Right cardiac atrium (tissue), 5 donors: ENCODE data around the gene SPINK4. TPM values are rescaled to one million over a fixed set of nuclear protein-coding genes. Genes with fewer than 3 reads are reported as not detected.

Experiments
- ATAC-seq, 2 donors: fragments of 200-7000 bp; cut with Tn5 transposase; one replicate each; pipeline versions ENCODE4 v1.8.0 to v1.9.1; 2020; ENCODE audit warnings: moderate library complexity in 2 of 2, mild to moderate bottlenecking in 1 of 2
- DNase-seq, 3 donors: peaks; one replicate each; pipeline ENCODE4 v3.0.0-alpha.2; 2020
- H3K27ac ChIP-seq: one replicate; pipeline ENCODE4 v1.5.1; 2013; ENCODE audit warnings: mild to moderate bottlenecking, low read length, control low read depth, moderate library complexity
- H3K27me3 ChIP-seq: one replicate; pipeline ENCODE4 v1.6.1; 2013; ENCODE audit not compliant: control insufficient read depth, insufficient read depth
- H3K4me1 ChIP-seq: one replicate; pipeline ENCODE4 v1.6.1; 2013; ENCODE audit warnings: low read length; ENCODE audit not compliant: control insufficient read depth, insufficient read depth
- H3K4me3 ChIP-seq: one replicate; pipeline ENCODE4 v1.5.1; 2013; ENCODE audit warnings: low read length, control low read depth
- H3K9me3 ChIP-seq: one replicate; pipeline ENCODE4 v1.6.1; 2013; ENCODE audit warnings: low read length; ENCODE audit not compliant: control insufficient read depth
- WGBS: extraction: QIAGEN DNeasy Blood & Tissue Kit; methylation state at CpG from one replicate; pipeline ENCODE4 v1.1.7; 2013; 5-methylcytosine and 5-hydroxymethylcytosine counted together
- intact Hi-C, 4 donors: fragments of 100-400 bp; cut with DNase I; formaldehyde crosslinking; loops; one replicate each; pipeline versions ENCODE4 v1.11.0 to v1.14.0; 2022 to 2023
- long read RNA-seq, 4 donors: library from polyadenylated mRNA; unstranded; transcript quantifications; one replicate each; pipeline ENCODE4 v2.0.0, GENCODE V29; 2020 to 2021
- polyA plus RNA-seq: library from polyadenylated mRNA; stranded (reverse); fragments of 200-250 nt; gene quantifications from one replicate; pipeline ENCODE4 v1.2.3, GENCODE V29; 2013
- total RNA-seq, 4 donors: library from RNA; stranded (reverse); fragmentation: NEBNext Ultra II Directional; extraction: Animal tissue kit (Norgen Biotek cat#: 25700); gene quantifications; one replicate each; pipeline ENCODE4 v1.2.1, GENCODE V29; 2021
- donor health status: healthy with polysubstance abuse.
- donor health status: DM: no; HTN: yes; CAD: no.
- donor health status: DM: no; HTN: no; CAD: no.
- donor health status: DM: no; HTN: yes; CAD: no; lungs with severe emphysema.
- donor health status: DM: yes; HTN: yes; CAD: no.

SPINK4 gene, protein sequence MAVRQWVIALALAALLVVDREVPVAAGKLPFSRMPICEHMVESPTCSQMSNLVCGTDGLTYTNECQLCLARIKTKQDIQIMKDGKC
- not detected for total RNA-seq
- not detected for polyA plus RNA-seq
- long read RNA-seq, donor 1, partial matches to known transcripts: 0 of 1 reads
- long read RNA-seq, donor 1, other reads (novel, unspliced or antisense): 1 of 1 reads
- long read RNA-seq, donor 2: 0 reads
- long read RNA-seq, donor 3: 0 reads
- long read RNA-seq, donor 4: 0 reads

DNA sequence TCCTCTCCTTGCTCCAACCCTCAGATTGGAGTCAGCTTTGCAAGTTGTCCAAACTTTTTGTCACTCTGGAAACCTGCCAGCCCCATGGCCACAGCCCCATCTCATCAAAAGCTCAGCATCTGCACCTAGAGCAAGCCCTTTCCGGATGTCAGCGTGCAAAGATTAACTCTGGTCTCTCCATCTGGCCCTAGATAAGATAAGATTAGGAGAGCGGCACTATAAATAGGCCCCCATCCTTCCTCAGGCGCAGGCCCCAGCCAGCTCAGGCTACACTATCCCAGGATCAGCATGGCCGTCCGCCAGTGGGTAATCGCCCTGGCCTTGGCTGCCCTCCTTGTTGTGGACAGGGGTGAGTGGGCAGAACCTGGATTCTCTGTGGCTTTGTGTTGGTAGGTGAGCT lies at the start of gene SPINK4:
SPINK4 (plus strand) TSS at position 247 of the 400 bp plus-strand sequence; CDS start at position 289, 42 bp downstream.
- intact Hi-C loops: no loop called here
- no peaks in the 10 kb centered on the region for H3K4me1 ChIP-seq
- H3K9me3 ChIP-seq: no peaks in the 10 kb centered on the region
- DNase-seq (peak in 1 of 3 donors; percentile 57), ATAC-seq (peak; percentile 27 to 42)
- 15% methylated on average over 7 of the region's 7 CpGs for WGBS
- H3K27ac ChIP-seq: no peak within 1 kb of the TSS
- H3K4me3 ChIP-seq: no peak within 1 kb of the TSS
- no peaks in the 10 kb centered on the region for H3K27me3 ChIP-seq

DNA sequence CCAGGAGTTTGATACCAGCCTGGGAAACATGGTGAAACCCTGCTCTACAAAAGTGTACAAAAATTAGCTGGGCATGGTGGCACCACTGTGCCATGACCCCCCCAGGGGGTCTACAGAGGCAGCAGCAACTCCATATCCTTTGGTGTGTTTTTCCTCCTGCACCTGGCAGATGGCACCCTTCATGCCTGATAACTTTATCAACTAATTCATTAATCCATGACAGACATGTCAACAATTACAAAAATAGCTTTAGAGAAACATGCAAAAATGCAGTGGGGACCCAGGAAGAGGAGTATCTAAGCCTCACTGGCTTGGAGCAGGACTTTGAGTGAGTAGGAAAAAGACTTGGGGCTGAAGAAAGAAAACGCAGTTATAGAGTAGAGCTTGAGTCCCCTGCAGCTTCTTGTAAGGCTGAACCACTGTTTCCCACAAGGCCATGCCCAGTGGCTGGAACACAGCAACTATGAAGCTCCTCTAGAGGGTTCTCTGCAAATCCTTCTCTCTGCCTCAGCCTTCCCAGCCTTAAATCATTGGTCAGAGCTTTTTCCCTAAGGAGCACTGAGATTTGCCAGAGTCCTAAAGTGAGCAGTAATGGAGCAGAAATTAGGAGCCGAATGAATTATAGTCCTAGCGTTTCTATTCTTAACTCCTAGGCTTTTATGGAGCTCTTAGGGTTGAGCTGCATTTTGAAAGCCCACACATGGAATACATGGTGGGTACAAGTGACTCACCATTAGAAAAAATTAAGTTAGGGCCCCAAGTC lies 47.3 kb upstream of the SPINK4 start:
- intact Hi-C loops: no loop called here
- Histone ChIP-seq H3K27me3 (no peaks in the 10 kb centered on the region), H3K27ac (no peak overlapping the region), H3K4me3 (no peak overlapping the region), H3K4me1 (peaks cover 12% of the 10 kb centered on the region), H3K9me3 (no peaks in the 10 kb centered on the region)
- ATAC-seq: no peak
- WGBS: 61% methylated on average over 3 of the region's 3 CpGs
- DNase-seq: no peak

DNA sequence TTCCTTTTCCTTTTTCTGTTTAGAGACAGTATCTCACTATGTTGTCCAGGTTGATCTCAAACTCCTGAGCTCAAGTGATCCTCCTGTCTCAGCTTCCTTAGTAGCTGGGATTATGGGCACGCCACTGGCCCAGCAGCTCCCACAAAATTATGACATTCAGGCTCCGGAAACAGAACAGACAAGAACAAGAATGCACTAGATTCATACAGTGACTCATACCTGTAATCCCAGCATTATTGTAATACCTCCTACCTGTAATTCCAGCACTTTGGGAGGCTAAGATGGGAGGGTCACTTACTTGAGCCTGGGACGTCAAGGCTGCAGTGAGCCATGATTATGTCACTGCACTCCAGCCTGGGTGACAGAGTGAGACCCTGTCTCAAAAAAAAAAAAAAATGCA lies 46.1 kb upstream of the SPINK4 start:
- Histone ChIP-seq H3K27ac (no peak overlapping the region), H3K27me3 (no peaks in the 10 kb centered on the region), H3K4me3 (no peak overlapping the region), H3K9me3 (no peaks in the 10 kb centered on the region), H3K4me1 (peaks cover 5% of the 10 kb centered on the region)
- 96% methylated on average over 3 of the region's 3 CpGs for WGBS
- intact Hi-C loops: no loop called here
- DNase-seq (no peak), ATAC-seq (no peak)

DNA sequence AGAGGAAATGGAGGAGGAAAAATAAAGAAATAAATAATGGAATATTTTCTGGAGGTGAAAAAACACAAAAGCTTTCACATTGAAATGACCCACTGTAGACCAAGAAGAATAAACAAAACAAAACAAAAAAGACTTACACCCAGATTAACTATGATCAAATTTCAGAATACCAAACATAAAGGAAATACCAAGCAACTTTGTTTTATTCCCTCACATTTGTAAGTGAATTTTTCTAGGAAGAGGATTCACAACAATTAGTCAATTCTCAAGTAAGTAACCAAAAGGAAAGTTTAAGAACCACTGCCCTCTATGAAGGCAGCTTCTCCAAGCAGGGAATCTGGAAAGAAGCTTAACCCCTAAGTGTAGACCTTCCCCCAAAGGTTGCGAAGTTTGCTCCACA lies 43.2 kb upstream of the SPINK4 start:
- DNase-seq (no peak), ATAC-seq (no peak)
- 87% methylated on average over 1 of the region's 1 CpG for WGBS
- Histone ChIP-seq H3K4me3 (no peak overlapping the region), H3K4me1 (peaks cover 2% of the 10 kb centered on the region), H3K27ac (no peak overlapping the region), H3K9me3 (no peaks in the 10 kb centered on the region), H3K27me3 (no peaks in the 10 kb centered on the region)
- intact Hi-C loops: no loop called here

DNA sequence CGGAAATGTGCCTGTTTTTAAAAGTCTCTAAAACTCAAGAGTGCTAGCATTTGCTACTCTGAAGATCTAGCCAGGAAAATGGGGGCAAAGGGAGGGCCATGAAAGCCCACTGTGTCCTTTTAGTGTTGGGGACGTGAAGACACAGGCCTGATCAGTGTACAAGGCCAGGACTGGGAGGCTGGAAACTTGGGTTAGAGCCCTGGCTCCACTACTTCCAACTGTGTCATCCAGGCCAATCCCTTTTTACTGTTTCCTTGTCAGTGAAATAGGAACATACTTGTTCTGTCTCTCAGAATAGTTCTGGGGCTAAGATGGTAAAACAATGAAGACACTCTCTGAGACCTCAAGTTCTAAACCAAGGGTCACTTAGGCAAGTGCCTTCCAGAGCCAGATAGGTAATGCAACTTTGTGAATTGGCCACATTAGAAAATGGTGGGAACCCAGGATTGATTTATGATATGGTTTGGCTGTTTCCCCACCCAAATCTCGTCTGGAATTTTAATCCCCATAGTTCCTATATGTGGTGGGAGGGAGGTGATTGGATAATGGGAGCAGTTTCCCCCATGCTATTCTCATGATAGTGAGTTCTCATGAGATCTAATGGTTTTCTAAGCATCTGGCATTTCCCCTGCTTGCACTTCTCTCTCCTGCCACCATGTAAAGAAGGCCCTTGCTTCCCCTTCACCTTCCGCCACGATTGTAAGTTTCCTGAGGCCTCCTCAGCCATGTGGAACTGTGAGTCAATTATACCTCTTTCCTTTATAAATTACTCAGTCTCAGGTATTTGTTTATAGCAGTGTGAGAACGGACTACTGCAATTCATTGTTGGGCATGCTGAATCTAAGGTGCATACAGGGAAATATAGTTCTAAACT lies 42.5 kb upstream of the SPINK4 start:
- intact Hi-C loops: no loop called here
- Histone ChIP-seq H3K4me1 (no peaks in the 10 kb centered on the region), H3K9me3 (no peaks in the 10 kb centered on the region), H3K4me3 (no peak overlapping the region), H3K27me3 (no peaks in the 10 kb centered on the region), H3K27ac (peak overlapping the region; percentile 68)
- ATAC-seq: peak; percentile 84 to 93
- peak; percentile 62 to 86 (median 66) for DNase-seq
- WGBS: 61% methylated on average over 6 of the region's 6 CpGs

DNA sequence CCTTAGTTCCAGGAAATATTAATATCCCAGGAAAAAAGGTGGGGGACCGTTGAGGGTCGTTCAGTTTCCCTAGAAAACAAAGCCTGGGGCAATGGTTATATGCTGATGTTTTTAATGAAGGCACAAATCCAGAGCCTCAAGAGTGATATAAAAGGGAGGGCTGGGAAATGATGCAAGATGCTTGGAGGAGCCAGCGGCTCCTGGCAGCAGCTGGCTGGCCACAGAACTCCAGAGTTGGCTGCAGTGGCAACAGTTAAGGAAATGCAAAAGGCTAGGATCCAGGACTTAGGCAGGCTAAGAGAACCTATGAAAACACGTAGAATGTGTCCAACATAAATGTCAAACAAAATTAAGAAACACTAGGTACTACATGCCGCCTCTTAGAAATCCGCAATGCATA lies 41.8 kb upstream of the SPINK4 start:
- H3K4me3 ChIP-seq: no peak overlapping the region
- ATAC-seq: peak; percentile 84 to 87
- peak; percentile 78 to 90 (median 83) for DNase-seq
- no peaks in the 10 kb centered on the region for H3K4me1 ChIP-seq
- intact Hi-C loops: no loop called here
- no peak overlapping the region for H3K27ac ChIP-seq
- 53% methylated on average over 6 of the region's 6 CpGs for WGBS
- no peaks in the 10 kb centered on the region for H3K9me3 ChIP-seq
- H3K27me3 ChIP-seq: no peaks in the 10 kb centered on the region

DNA sequence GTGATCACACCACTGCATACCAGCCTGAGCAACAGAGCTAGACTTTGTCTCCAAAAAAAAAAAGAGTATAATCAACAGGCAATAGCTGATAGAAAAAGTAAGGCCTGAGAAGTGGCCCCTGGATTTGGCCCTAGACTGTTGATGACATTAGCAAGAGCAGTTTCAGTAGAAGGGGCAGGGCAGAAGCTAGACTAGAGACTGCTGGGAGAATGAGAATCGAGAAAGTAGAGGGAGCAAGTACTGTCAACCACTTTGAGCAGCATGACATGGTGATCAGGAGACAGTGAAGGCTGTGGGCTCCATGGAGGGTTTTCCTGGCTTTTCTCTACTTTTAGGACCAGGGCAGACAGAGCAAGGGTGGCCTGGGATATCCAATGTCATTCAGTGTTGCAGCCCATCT lies 37.9 kb upstream of the SPINK4 start:
- no peak overlapping the region for H3K27ac ChIP-seq
- whole genome bisulfite sequencing: 90% methylated on average over 1 of the region's 1 CpG
- ATAC-seq (no peak), DNase-seq (no peak)
- H3K4me1 ChIP-seq: no peaks in the 10 kb centered on the region
- no peak overlapping the region for H3K4me3 ChIP-seq
- intact Hi-C loops: no loop called here
- H3K27me3 ChIP-seq: no peaks in the 10 kb centered on the region
- no peaks in the 10 kb centered on the region for H3K9me3 ChIP-seq

DNA sequence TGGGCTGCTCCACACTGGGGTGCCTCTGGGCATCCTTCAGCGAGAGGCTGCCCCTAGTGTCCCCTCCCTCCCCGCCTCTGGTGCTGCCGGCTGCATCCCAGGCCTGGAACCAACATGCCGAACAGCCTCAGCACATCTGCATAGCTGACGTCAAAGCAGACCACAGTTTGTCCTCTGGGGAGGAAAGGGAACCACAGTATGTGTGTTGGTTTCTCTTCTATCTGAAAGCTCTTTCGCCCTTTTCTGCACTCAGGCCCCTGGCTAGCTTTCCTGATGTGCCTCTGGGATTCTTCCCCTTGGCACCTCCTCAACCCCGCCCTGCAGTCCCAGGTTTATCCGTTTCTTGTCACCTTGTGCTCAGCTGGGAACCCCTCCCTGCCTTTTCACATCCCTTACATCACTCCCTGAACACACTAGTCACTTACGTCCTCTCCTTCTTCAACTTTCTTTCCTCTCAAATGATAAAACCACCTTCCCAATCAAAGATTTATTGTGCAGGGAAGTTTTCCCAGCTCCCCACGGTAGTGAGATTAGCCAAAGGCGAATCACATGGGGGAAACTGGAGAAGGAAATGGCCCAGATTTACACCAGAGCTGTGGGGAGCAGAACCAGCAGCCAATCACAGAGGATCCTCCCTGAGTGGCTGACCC lies 37.3 kb upstream of the SPINK4 start:
- Histone ChIP-seq H3K9me3 (no peaks in the 10 kb centered on the region), H3K4me3 (no peak overlapping the region), H3K27me3 (no peaks in the 10 kb centered on the region), H3K27ac (no peak overlapping the region), H3K4me1 (no peaks in the 10 kb centered on the region)
- ATAC-seq: peak; percentile 83 to 87
- peak; percentile 79 to 90 (median 87) for DNase-seq
- 31% methylated on average over 11 of the region's 11 CpGs for WGBS
- intact Hi-C loops: no loop called here

DNA sequence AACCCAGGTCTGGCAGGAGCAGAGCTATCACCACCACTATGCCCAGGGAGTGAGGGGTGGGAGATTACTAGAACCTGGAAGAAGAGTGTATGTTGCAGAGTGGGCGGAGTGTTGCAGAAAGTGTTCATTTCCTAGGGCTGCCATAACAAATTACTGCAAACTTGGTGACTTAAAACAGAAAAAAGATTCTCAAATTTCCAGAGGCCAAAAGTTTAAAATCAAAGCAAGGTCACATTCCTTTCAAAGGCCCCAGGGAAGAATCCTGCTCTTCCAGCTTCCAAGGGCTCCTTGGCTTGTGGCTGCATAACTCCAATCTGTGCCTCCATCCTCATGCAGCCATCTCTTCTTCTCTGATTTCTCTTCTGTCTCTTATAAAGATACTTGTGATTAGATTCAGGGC lies 30.6 kb upstream of the SPINK4 start:
- DNase-seq (no peak), ATAC-seq (no peak)
- H3K9me3 ChIP-seq: no peaks in the 10 kb centered on the region
- H3K4me3 ChIP-seq: no peak overlapping the region
- no peaks in the 10 kb centered on the region for H3K4me1 ChIP-seq
- WGBS: 97% methylated on average over 1 of the region's 1 CpG
- no peaks in the 10 kb centered on the region for H3K27me3 ChIP-seq
- H3K27ac ChIP-seq: no peak overlapping the region
- intact Hi-C loops: no loop called here

DNA sequence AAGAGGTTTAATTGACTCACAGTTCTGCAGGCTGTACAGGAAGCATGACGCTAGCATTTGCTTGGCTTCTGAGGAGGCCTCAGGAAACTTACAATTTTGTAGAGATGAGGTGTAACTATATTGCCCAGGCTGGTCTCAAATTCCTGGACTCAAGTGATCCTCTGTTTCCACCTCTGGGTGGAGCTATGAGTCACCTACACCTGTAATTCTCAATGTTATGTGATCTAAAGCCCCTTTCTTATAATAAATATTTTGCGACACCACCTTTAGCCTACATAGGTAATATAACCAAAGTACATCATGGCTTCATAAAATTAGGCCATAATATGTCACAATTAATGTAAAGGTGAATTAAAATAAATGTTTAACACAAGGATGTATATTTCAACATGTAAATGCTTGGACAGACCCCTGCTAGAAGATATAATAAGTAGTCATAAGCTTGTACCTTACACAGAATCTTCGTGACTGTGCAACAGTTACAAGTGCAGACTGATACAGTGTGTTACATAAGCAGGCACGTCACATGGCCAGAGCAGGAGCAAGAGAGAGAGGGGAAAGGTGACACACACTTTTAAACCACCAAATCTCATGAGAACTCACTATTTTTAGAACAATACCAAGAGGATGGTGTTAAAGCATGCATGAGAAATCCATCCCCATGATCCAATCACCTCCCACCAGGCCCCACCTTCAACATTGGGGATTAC lies 29.8 kb upstream of the SPINK4 start:
- no peak for DNase-seq
- Histone ChIP-seq H3K27ac (no peak overlapping the region), H3K4me3 (no peak overlapping the region), H3K4me1 (no peaks in the 10 kb centered on the region), H3K27me3 (no peaks in the 10 kb centered on the region), H3K9me3 (no peaks in the 10 kb centered on the region)
- intact Hi-C loops: no loop called here
- no peak for ATAC-seq
- 86% methylated on average over 4 of the region's 4 CpGs for WGBS
